ENCODE results near the gene SLC12A3.

Gene SLC12A3

GRCh38 chr16:56848955-56849689, 15.9 kb upstream of the SLC12A3 start:
- H3K36me3 ChIP-seq (ENCODE audit: control insufficient read depth, insufficient read depth, low read length) = peaks cover 4% of the 10 kb centered on the region
- no peak for TF ChIP-seq CTCF (IDR thresholded peaks at IDR 0.05; ENCODE audit: insufficient read depth, low read length, poor library complexity, severe bottlenecking)
- no peak overlapping the region for H3K4me3 ChIP-seq (replicated peaks; ENCODE audit: low read depth, low read length)
- no peak for DNase-seq (ENCODE audit: extremely low read depth, insufficient read length)
- no peaks in the 10 kb centered on the region for H3K27me3 ChIP-seq (replicated peaks; ENCODE audit: control insufficient read depth, insufficient read depth, low read length)

GRCh38 chr16:56849690-56850680, 15.0 kb upstream of the SLC12A3 start:
- TF ChIP-seq CTCF (IDR thresholded peaks at IDR 0.05; ENCODE audit: insufficient read depth, low read length, poor library complexity, severe bottlenecking) = no peak
- Histone ChIP-seq H3K27me3 (replicated peaks; ENCODE audit: control insufficient read depth, insufficient read depth, low read length) (no peaks in the 10 kb centered on the region), H3K4me3 (replicated peaks; ENCODE audit: low read depth, low read length) (no peak overlapping the region), H3K36me3 (ENCODE audit: control insufficient read depth, insufficient read depth, low read length) (peaks cover 2% of the 10 kb centered on the region; the same call in 1 of the 2 replicates)
- DNase-seq (ENCODE audit: extremely low read depth, insufficient read length) = no peak

- no peak for DNase-seq (ENCODE audit: extremely low read depth, insufficient read length)
- peak; percentile 48 for TF ChIP-seq CTCF (IDR thresholded peaks at IDR 0.05; ENCODE audit: insufficient read depth, low read length, poor library complexity, severe bottlenecking)
- Histone ChIP-seq H3K4me3 (replicated peaks; ENCODE audit: low read depth, low read length) (no peak overlapping the region), H3K27me3 (replicated peaks; ENCODE audit: control insufficient read depth, insufficient read depth, low read length) (no peaks in the 10 kb centered on the region), H3K36me3 (ENCODE audit: control insufficient read depth, insufficient read depth, low read length) (no peaks in the 10 kb centered on the region)
These were observed 13.2 kb upstream of the SLC12A3 start for GRCh38 chr16:56851671-56852400.

- no peak for DNase-seq (ENCODE audit: extremely low read depth, insufficient read length)
- H3K27me3 ChIP-seq (replicated peaks; ENCODE audit: control insufficient read depth, insufficient read depth, low read length) = no peaks in the 10 kb centered on the region
- H3K4me3 ChIP-seq (replicated peaks; ENCODE audit: low read depth, low read length) = no peak overlapping the region
These were observed 12.6 kb upstream of the SLC12A3 start for GRCh38 chr16:56852401-56852730.

More at GRCh38 chr16:56852401-56852730, 12.6 kb upstream of the SLC12A3 start:
- no peak for TF ChIP-seq CTCF (IDR thresholded peaks at IDR 0.05; ENCODE audit: insufficient read depth, low read length, poor library complexity, severe bottlenecking)
- no peaks in the 10 kb centered on the region for H3K36me3 ChIP-seq (ENCODE audit: control insufficient read depth, insufficient read depth, low read length)
